Neural cell (in vitro differentiated cells): ENCODE results near the gene CDKL5. TPM values are rescaled to one million over a fixed set of nuclear protein-coding genes. Genes with fewer than 3 reads are reported as not detected.

ENCODE experiments used
- H2AFZ ChIP-seq: fragments of 200-600, 300-800 bp; sonication (generic), shearing (Covaris generic); 2 replicates; pipeline ENCODE4 v1.6.0; 2014; ENCODE audit warnings: low read depth, mild to moderate bottlenecking, antibody characterized with exemption, low read length, moderate library complexity
- H3F3A ChIP-seq: fragments of 200-600 bp; shearing (Covaris generic); 2 replicates; pipeline ENCODE4 v1.6.1; 2016; ENCODE audit warnings: mild to moderate bottlenecking, moderate library complexity, mixed read lengths, antibody characterized with exemption, low read length; ENCODE audit not compliant: insufficient read depth, poor library complexity, severe bottlenecking
- H3K27ac ChIP-seq: fragments of 200-600, 300-800 bp; sonication (generic), shearing (Covaris generic); 2 replicates; pipeline ENCODE4 v1.5.1; 2014; ENCODE audit warnings: mild to moderate bottlenecking, low read length, moderate library complexity
- H3K27me3 ChIP-seq: fragments of 300-800, 200-600 bp; sonication (generic), shearing (Covaris generic); 2 replicates; pipeline ENCODE4 v1.6.0; 2014; ENCODE audit warnings: mild to moderate bottlenecking, low read depth, low read length, moderate library complexity; ENCODE audit not compliant: insufficient read depth
- H3K36me3 ChIP-seq: fragments of 300-800, 200-600 bp; sonication (generic), shearing (Covaris generic); 2 replicates; pipeline ENCODE4 v1.5.1; 2014; ENCODE audit warnings: mild to moderate bottlenecking, antibody characterized with exemption, low read length, moderate library complexity; ENCODE audit not compliant: insufficient read depth
- H3K4me2 ChIP-seq: fragments of 300-800, 200-600 bp; sonication (generic), shearing (Covaris generic); 2 replicates; pipeline ENCODE4 v1.6.0; 2014; ENCODE audit warnings: mild to moderate bottlenecking, low read length
- H3K4me3 ChIP-seq: fragments of 300-800, 200-600 bp; sonication (generic), shearing (Covaris generic); 2 replicates; pipeline ENCODE4 v1.5.1; 2014; ENCODE audit warnings: mild to moderate bottlenecking, low read length, moderate library complexity
- H3K79me2 ChIP-seq: fragments of 200-600 bp; shearing (Covaris generic); replicated peaks from 2 replicates; pipeline ENCODE4 v1.6.0; 2014; ENCODE audit warnings: mild to moderate bottlenecking, low read length, moderate library complexity; ENCODE audit not compliant: insufficient read depth
- H3K9ac ChIP-seq: fragments of 300-800, 200-600 bp; sonication (generic), shearing (Covaris generic); 2 replicates; pipeline ENCODE4 v1.6.1; 2016; ENCODE audit warnings: mild to moderate bottlenecking, low read length, mixed read lengths
- H3K9me2 ChIP-seq: fragments of 200-600 bp; shearing (Covaris generic); 2 replicates; pipeline ENCODE4 v1.6.1; 2016; ENCODE audit warnings: mild to moderate bottlenecking, low read length, mixed read lengths; ENCODE audit not compliant: insufficient read depth
- H3K9me3 ChIP-seq: fragments of 200-600, 300-800 bp; sonication (generic), shearing (Covaris generic); 2 replicates; pipeline ENCODE4 v1.6.1; 2016; ENCODE audit warnings: mild to moderate bottlenecking, mixed run types, low read length, moderate library complexity, mixed read lengths
- H4K20me1 ChIP-seq: fragments of 200-600 bp; shearing (Covaris generic); 2 replicates; pipeline ENCODE4 v1.6.1; 2016; ENCODE audit warnings: mild to moderate bottlenecking, mixed run types; ENCODE audit not compliant: insufficient read depth
- CTCF ChIP-seq: fragments of 450-650 bp; IDR thresholded peaks from 2 replicates; pipeline ENCODE4 v1.5.1; 2014; ENCODE audit warnings: antibody characterized with exemption, mild to moderate bottlenecking, moderate library complexity; ENCODE audit not compliant: poor library complexity, severe bottlenecking
- EP300 ChIP-seq: fragments of 450-650 bp; conservative IDR thresholded peaks from 2 replicates; pipeline ENCODE4 v1.6.1; 2014; ENCODE audit warnings: antibody characterized with exemption, mild to moderate bottlenecking, moderate library complexity; ENCODE audit not compliant: poor library complexity, severe bottlenecking
- EZH2 ChIP-seq: fragments of 200-600, 300-800 bp; shearing (Covaris generic), sonication (generic); IDR thresholded peaks from 2 replicates; pipeline ENCODE4 v1.6.1; 2014; ENCODE audit warnings: antibody characterized with exemption, low read length, borderline replicate concordance, mild to moderate bottlenecking; ENCODE audit not compliant: insufficient read depth, poor library complexity, severe bottlenecking
- MXI1 ChIP-seq: fragments of 450-650 bp; conservative IDR thresholded peaks from 2 replicates; pipeline ENCODE4 v1.6.1; 2014; ENCODE audit warnings: antibody characterized with exemption, mild to moderate bottlenecking; ENCODE audit not compliant: poor library complexity, severe bottlenecking
- POLR2AphosphoS5 ChIP-seq: IDR thresholded peaks from 2 replicates; pipeline ENCODE4 v1.6.1; 2012
- RAD21 ChIP-seq: fragments of 450-650 bp; conservative IDR thresholded peaks from 2 replicates; pipeline ENCODE4 v1.6.1; 2014; ENCODE audit warnings: antibody characterized with exemption, mild to moderate bottlenecking, moderate library complexity
- REST ChIP-seq: IDR thresholded peaks from 2 replicates; pipeline ENCODE4 v1.6.1; 2012; ENCODE audit warnings: borderline replicate concordance
- SMC3 ChIP-seq: fragments of 450-650 bp; conservative IDR thresholded peaks from 2 replicates; pipeline ENCODE4 v1.6.1; 2014; ENCODE audit warnings: antibody characterized with exemption, mild to moderate bottlenecking, moderate library complexity; ENCODE audit not compliant: poor library complexity
- TAF1 ChIP-seq: IDR thresholded peaks from 2 replicates; pipeline ENCODE4 v1.6.1; 2012; ENCODE audit warnings: low read depth
- polyA plus RNA-seq: library from polyadenylated mRNA; depleted of rRNA; stranded (reverse); fragments of >200 nt; gene quantifications from 2 replicates; pipeline ENCODE4 v1.2.3, GENCODE V29; 2014

The CDKL5 gene
- polyA plus RNA-seq, 1 donor from 2014 or later, result 5.3 TPM

GRCh38 chrX:18545771-18546170, 120.4 kb downstream of the CDKL5 start:
- Histone ChIP-seq H3K27ac (no peak overlapping the region), H2AFZ (no peak overlapping the region), H3K4me2 (no peak overlapping the region), H4K20me1 (no peaks in the 10 kb centered on the region), H3K79me2 (no peaks in the 10 kb centered on the region), H3K27me3 (no peaks in the 10 kb centered on the region), H3K9me2 (no peaks in the 10 kb centered on the region), H3K9ac (no peak overlapping the region), H3K9me3 (no peaks in the 10 kb centered on the region), H3K36me3 (no peaks in the 10 kb centered on the region), H3F3A (no peaks in the 10 kb centered on the region), H3K4me3 (no peak overlapping the region)
- no peak for TF ChIP-seq POLR2AphosphoS5
- no peak for TF ChIP-seq MXI1
- no peak for TF ChIP-seq SMC3
- no peak for TF ChIP-seq CTCF
- TF ChIP-seq EP300, result no peak
- TF ChIP-seq TAF1, result no peak

- no peaks in the 10 kb centered on the region for H3K9me3 ChIP-seq
- no peaks in the 10 kb centered on the region for H4K20me1 ChIP-seq
- H3F3A ChIP-seq, result no peaks in the 10 kb centered on the region
- no peak overlapping the region for H3K27ac ChIP-seq
- H3K27me3 ChIP-seq, result no peaks in the 10 kb centered on the region
- no peak overlapping the region for H3K9ac ChIP-seq
- no peak overlapping the region for H3K4me2 ChIP-seq
- TF ChIP-seq MXI1, result no peak
- no peak for TF ChIP-seq EP300
- no peak for TF ChIP-seq POLR2AphosphoS5
- TF ChIP-seq TAF1, result no peak
- no peak for TF ChIP-seq CTCF
- TF ChIP-seq RAD21, result no peak
- TF ChIP-seq REST, result no peak
- TF ChIP-seq EZH2, result no peak
- no peak for TF ChIP-seq SMC3
- no peak overlapping the region for H2AFZ ChIP-seq
- no peaks in the 10 kb centered on the region for H3K79me2 ChIP-seq
- H3K4me3 ChIP-seq, result no peak overlapping the region
- H3K9me2 ChIP-seq, result no peaks in the 10 kb centered on the region
- H3K36me3 ChIP-seq, result no peaks in the 10 kb centered on the region
These were observed 123.6 kb downstream of the CDKL5 start for GRCh38 chrX:18548996-18549395.
